Neural progenitor cell (in vitro differentiated cells): ENCODE results near the gene HSPB1.

Experiments used
- CTCF ChIP-seq: fragments of 200-600 bp; sonication (generic); IDR thresholded peaks from 2 replicates; pipeline ENCODE4 v1.5.1; 2017; ENCODE audit warnings: antibody characterized with exemption, mild to moderate bottlenecking
- EZH2 ChIP-seq: fragments of 200-600 bp; sonication (generic); IDR thresholded peaks from 2 replicates; pipeline ENCODE4 v1.6.1; 2017; ENCODE audit warnings: antibody characterized with exemption, mild to moderate bottlenecking, moderate library complexity

- no peak for TF ChIP-seq EZH2
- TF ChIP-seq CTCF, result no peak
Observed at GRCh38 chr7:76330261-76330660, 27.8 kb downstream of the HSPB1 start.
